Mucosa of descending colon (tissue), 3 donors: ENCODE measurements around the gene PIKFYVE. TPM values are rescaled to one million over a fixed set of nuclear protein-coding genes. Genes with fewer than 3 reads are reported as not detected.
"Not testable (repeated sequence)": the region's sequence is repeated elsewhere in the genome, so short reads cannot be mapped to it uniquely, and the experiment has no call there.

Experiments
- ATAC-seq: fragments of 200-7000 bp; cut with Tn5 transposase; one replicate; pipeline ENCODE4 v1.9.1; 2020; ENCODE audit warnings: mild to moderate bottlenecking, moderate library complexity
- DNase-seq, 3 donors: peaks; one replicate each; pipeline ENCODE4 v3.0.0-alpha.2; 2020
- H3K36me3 ChIP-seq: fragments of 200-600 bp; one replicate; pipeline ENCODE4 v1.8.0; 2021; ENCODE audit warnings: low read depth, mild to moderate bottlenecking
- H3K4me1 ChIP-seq: fragments of 200-600 bp; one replicate; pipeline ENCODE4 v1.8.0; 2021; ENCODE audit warnings: low read depth, mild to moderate bottlenecking
- H3K4me3 ChIP-seq: fragments of 200-600 bp; one replicate; pipeline ENCODE4 v1.8.0; 2021; ENCODE audit warnings: mild to moderate bottlenecking
- H3K9me3 ChIP-seq: fragments of 200-600 bp; one replicate; pipeline ENCODE4 v1.8.0; 2021; ENCODE audit warnings: mild to moderate bottlenecking
- intact Hi-C, 2 donors: fragments of 100-400 bp; cut with DNase I in 1 of 2; cut with micrococcal nuclease in 1 of 2; formaldehyde crosslinking; loops; one replicate each; pipeline versions ENCODE4 v1.11.0 to v1.11.1; 2022; cut with DNase I, micrococcal nuclease
- total RNA-seq, 3 donors: library from RNA; stranded (reverse); fragmentation: NEBNext Ultra II Directional in 2 of 3; extraction: Animal tissue kit (Norgen Biotek cat#: 25700) in 2 of 3; gene quantifications; one replicate each; pipeline versions ENCODE4 v1.2.1 to v1.2.4, GENCODE V29; 2021 to 2023
- TF ChIP-seq, protein P1 (sequence below): fragments of 200-600 bp; IDR thresholded peaks from one replicate; pipeline ENCODE4 v1.8.0; 2022; ENCODE audit warnings: antibody characterized with exemption, mild to moderate bottlenecking
- donor health status: DM: no; HTN: no; CAD: no; lungs with moderate emphysema.
- donor health status: DM: no; HTN: no; CAD: no.
- donor health status: DM: no; HTN: yes; CAD: no.

Gene PIKFYVE
- total RNA-seq, 3 donors from 2014 or later: 20.5 to 29.6 (median 25.2) TPM

DNA sequence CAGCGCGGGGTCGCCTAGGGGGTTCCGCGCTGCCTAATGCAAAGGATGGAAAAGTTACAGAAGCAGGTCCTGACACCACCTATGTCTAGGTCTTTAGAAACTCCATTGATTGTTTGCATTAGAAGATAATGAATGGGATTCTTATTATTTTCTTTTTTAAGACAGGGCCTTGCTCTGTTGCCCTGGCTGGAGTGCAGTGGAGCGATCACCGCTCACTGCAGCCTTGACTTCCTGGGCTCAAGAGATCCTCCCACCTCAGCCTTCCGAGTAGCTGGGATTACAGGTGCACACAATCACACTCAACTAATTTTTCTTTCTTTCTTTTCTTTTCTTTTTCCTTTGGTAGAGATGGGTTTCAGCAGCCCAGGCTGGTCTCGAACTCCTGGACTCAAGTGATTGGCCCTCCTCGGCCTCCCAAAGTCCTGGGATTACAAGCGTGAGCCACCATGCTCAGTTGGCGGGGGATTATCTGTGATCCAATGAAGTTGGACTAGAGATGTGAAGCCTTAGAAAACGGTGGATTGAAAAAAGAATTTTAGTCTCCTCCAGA lies 10.4 kb upstream of the PIKFYVE start:
- no peak for DNase-seq
- intact Hi-C loops: loop anchor here in 1 of 2 donors (10.0 kb wide), 1 partner anchor 81 kb away; no protein-coding TSS in a partner anchor
- no peak for ATAC-seq
- TF ChIP-seq, protein P1, sequence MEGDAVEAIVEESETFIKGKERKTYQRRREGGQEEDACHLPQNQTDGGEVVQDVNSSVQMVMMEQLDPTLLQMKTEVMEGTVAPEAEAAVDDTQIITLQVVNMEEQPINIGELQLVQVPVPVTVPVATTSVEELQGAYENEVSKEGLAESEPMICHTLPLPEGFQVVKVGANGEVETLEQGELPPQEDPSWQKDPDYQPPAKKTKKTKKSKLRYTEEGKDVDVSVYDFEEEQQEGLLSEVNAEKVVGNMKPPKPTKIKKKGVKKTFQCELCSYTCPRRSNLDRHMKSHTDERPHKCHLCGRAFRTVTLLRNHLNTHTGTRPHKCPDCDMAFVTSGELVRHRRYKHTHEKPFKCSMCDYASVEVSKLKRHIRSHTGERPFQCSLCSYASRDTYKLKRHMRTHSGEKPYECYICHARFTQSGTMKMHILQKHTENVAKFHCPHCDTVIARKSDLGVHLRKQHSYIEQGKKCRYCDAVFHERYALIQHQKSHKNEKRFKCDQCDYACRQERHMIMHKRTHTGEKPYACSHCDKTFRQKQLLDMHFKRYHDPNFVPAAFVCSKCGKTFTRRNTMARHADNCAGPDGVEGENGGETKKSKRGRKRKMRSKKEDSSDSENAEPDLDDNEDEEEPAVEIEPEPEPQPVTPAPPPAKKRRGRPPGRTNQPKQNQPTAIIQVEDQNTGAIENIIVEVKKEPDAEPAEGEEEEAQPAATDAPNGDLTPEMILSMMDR: no peak
- no peaks in the 10 kb centered on the region for H3K9me3 ChIP-seq
- peak overlapping the region; percentile 44 for H3K4me3 ChIP-seq
- no peaks in the 10 kb centered on the region for H3K36me3 ChIP-seq
- peaks cover 19% of the 10 kb centered on the region for H3K4me1 ChIP-seq

DNA sequence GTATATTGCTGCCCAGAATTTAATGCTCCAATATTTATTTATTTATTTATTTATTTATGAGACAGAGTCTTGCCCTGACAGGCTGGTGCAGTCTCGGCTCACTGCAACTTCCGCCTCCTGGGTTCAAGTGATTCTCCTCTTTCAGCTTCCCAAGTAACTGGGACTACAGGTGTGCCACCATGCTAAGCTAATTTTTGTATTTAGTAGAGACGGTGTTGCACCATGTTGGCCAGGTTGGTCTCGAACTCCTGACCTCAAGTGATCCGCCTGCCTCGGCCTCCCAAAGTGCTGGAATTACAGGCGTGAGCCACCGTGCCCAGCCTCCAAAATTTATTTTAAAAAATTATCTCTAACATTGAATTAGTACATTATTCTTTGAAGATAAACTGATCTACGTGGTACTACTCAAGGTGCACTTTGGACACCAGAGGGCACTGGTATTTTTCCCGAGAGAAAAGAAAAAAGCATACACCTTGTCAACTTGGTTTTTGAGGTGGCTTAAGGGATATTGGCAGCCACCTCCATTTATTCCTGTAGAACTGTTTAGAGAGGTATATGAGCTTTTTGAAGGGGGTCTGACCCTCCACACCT lies 9.8 kb upstream of the PIKFYVE start:
- DNase-seq (no peak), ATAC-seq (no peak)
- H3K4me3 ChIP-seq: no peak overlapping the region
- TF ChIP-seq, protein P1: no peak
- H3K9me3 ChIP-seq: no peaks in the 10 kb centered on the region
- H3K36me3 ChIP-seq: no peaks in the 10 kb centered on the region
- intact Hi-C loops: loop anchor here in 1 of 2 donors (10.0 kb wide), 1 partner anchor 81 kb away; no protein-coding TSS in a partner anchor
- H3K4me1 ChIP-seq: peaks cover 19% of the 10 kb centered on the region

DNA sequence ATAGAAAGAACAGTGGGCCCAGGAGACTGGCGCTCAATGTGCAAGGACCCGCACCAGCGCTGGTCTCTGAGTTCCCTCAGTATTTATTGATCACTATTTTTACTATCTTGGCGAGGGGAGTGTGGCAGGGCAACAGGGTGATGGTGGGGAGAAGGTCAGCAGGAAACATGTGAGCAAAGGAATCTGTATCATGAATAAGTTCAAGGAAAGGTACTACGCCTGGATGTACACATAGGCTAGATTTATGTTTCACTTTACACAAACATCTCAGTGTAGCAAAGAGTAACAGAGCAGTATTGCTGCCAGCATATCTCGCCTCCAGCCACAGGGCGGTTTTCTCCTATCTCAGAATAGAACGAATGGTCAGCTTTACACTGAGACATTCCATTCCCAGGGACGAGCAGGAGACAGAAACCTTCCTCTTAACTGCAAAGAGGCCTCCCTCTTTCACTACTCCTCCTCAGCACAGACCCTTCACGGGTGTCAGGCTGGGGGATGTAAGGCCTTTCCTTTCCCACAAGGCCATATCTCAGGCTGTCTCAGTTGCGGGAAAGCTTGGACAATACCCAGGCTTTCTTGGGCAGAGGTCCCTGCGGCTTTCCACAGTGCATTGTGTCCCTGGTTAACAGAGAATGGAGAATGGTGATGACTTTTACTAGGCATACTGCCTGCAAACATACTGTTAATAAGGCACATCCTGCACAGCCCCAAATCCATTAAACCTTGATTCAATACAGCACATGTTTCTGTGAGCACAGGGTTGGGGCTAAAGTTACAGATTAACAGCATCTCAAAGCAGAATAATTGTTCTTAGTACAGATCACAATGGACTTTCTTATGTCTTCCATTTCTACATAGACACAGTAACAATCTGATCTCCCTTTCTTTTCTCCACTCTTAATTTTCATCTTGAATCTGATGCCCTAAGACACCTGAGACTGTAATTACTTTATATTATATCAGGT lies 8.9 kb upstream of the PIKFYVE start:
- intact Hi-C loops: loop anchor here in 1 of 2 donors (10.0 kb wide), 1 partner anchor 82 kb away; no protein-coding TSS in a partner anchor
- DNase-seq, H3K9me3 ChIP-seq, H3K4me3 ChIP-seq, ATAC-seq, H3K36me3 ChIP-seq: not testable (repeated sequence)
- peaks cover 19% of the 10 kb centered on the region for H3K4me1 ChIP-seq

DNA sequence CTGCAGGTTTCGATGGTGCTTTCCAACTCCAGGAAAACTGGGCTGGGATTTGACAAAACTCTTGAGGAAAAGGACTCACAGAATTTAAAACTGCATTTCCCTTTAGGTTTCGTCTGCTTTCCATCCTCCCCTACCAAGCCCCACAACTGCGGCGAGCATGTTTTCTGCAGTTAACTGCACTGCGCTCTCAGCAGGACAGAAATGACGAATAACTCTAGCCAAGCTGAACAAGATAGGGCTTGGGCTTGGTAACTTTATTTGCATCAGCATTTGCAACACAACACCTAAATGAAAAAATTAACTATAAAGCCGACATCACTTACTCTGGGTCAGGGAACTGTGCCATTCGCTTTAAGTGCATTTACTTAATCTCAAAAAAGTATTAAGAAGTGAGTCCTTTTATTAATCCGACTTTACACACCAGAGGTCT lies 669 bp upstream of the PIKFYVE start:
- Histone ChIP-seq H3K9me3 (no peaks in the 10 kb centered on the region), H3K4me1 (peaks cover 16% of the 10 kb centered on the region), H3K36me3 (no peaks in the 10 kb centered on the region), H3K4me3 (peak overlapping the region; percentile 80)
- TF ChIP-seq, protein P1: no peak
- peak; percentile 45 to 64 (median 48) for DNase-seq
- intact Hi-C loops: no loop called here
- peak; percentile 58 for ATAC-seq

DNA sequence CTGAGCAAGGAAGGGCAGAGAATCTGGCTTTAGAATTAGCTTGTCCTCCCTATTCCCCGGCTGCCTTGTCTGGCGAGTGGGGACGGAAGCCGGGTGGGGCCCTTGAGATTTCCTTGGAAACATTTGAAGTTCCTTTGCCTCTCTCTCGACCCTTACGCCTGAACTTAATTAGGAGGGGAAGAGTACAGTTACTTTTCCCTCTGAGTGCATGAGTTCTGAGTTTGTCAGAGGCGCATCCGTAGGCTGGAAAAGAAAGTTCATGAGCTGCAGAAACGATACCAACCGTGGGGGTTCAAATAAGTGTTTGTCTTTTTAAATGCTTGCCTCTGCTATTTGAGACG lies 468 bp downstream of the PIKFYVE start:
- TF ChIP-seq, protein P1: no peak
- Histone ChIP-seq H3K4me1 (peaks cover 16% of the 10 kb centered on the region), H3K4me3 (peak overlapping the region; percentile 80), H3K9me3 (no peaks in the 10 kb centered on the region), H3K36me3 (no peaks in the 10 kb centered on the region)
- DNase-seq: no peak
- ATAC-seq: no peak
- intact Hi-C loops: no loop called here
